Left lung (tissue), 10 donors: ENCODE measurements around the gene NCEH1. TPM values are rescaled to one million over a fixed set of nuclear protein-coding genes. Genes with fewer than 3 reads are reported as not detected.

Experiments used
- ATAC-seq: fragments of 200-7000 bp; cut with Tn5 transposase; one replicate; pipeline ENCODE4 v1.9.1; 2020; ENCODE audit warnings: moderate library complexity
- DNase-seq, 4 donors: peaks; one replicate each; pipeline ENCODE4 v3.0.0-alpha.2; 2013 to 2020
- H3K27ac ChIP-seq, 2 donors: fragments of 200-600 bp; sonication (generic) in 1 of 2; one replicate each; pipeline versions ENCODE4 v1.5.0 to v1.8.0; 2020 to 2021
- H3K27me3 ChIP-seq, 2 donors: fragments of 200-600 bp; sonication (generic) in 1 of 2; one replicate each; pipeline versions ENCODE4 v1.5.0 to v1.8.0; 2020 to 2021
- H3K36me3 ChIP-seq, 2 donors: fragments of 200-600 bp; sonication (generic) in 1 of 2; one replicate each; pipeline versions ENCODE4 v1.5.0 to v1.8.0; 2020 to 2021
- H3K4me1 ChIP-seq, 2 donors: fragments of 200-600 bp; one replicate each; pipeline ENCODE4 v1.8.0; 2021
- H3K4me3 ChIP-seq, 2 donors: fragments of 200-600 bp; sonication (generic) in 1 of 2; one replicate each; pipeline versions ENCODE4 v1.5.0 to v1.8.0; 2020 to 2021; ENCODE audit warnings: mild to moderate bottlenecking in 1 of 2
- H3K9me3 ChIP-seq, 2 donors: fragments of 200-600 bp; sonication (generic) in 1 of 2; one replicate each; pipeline versions ENCODE4 v1.5.0 to v1.8.0; 2020 to 2021
- CTCF ChIP-seq, 2 donors: fragments of 200-600 bp; sonication (generic) in 1 of 2; IDR thresholded peaks; one replicate each; pipeline versions ENCODE4 v1.5.0 to v1.8.0; 2021; ENCODE audit warnings: antibody characterized with exemption in 2 of 2
- intact Hi-C, 2 donors: fragments of 100-400 bp; cut with DNase I; formaldehyde crosslinking; loops; one replicate each; pipeline versions ENCODE4 v1.11.2 to v1.14.2; 2022
- polyA plus RNA-seq, 6 donors: library from polyadenylated mRNA; unstranded; fragments of 120-200 nt; gene quantifications; one replicate each; pipeline ENCODE4 v1.2.1, GENCODE V29; 2013; ENCODE audit not compliant: insufficient read length in 6 of 6
- total RNA-seq, 2 donors: library from RNA; stranded (reverse); fragmentation: NEBNext Ultra II Directional; extraction: Animal tissue kit (Norgen Biotek cat#: 25700); gene quantifications; one replicate each; pipeline ENCODE4 v1.2.1, GENCODE V29; 2021
- donor health status: DM: no; HTN: yes; CAD: no.
- donor health status: DM: no; HTN: no; CAD: no.

NCEH1 gene
- total and polyA plus RNA-seq, 8 donors = 2.8 to 66.6 (median 3.3) TPM

GRCh38 chr3:172700936-172701455 is 9.9 kb downstream of the NCEH1 start:
- no peaks in the 10 kb centered on the region for H3K9me3 ChIP-seq
- no peak for ATAC-seq
- intact Hi-C loops = no loop called here
- no peaks in the 10 kb centered on the region for H3K27me3 ChIP-seq
- no peak overlapping the region for H3K27ac ChIP-seq
- no peak overlapping the region for H3K4me3 ChIP-seq
- peaks cover 0 to 29% of the 10 kb centered on the region in 2 donors for H3K4me1 ChIP-seq
- DNase-seq = no peak
- no peak for TF ChIP-seq CTCF (IDR thresholded peaks at IDR 0.05)
- H3K36me3 ChIP-seq = no peaks in the 10 kb centered on the region

- no peaks in the 10 kb centered on the region for H3K9me3 ChIP-seq
- no peak overlapping the region for H3K27ac ChIP-seq
- no peaks in the 10 kb centered on the region for H3K27me3 ChIP-seq
- intact Hi-C loops = no loop called here
- peaks cover 0 to 29% of the 10 kb centered on the region in 2 donors for H3K4me1 ChIP-seq
- ATAC-seq = no peak
- no peak for TF ChIP-seq CTCF (IDR thresholded peaks at IDR 0.05)
- no peaks in the 10 kb centered on the region for H3K36me3 ChIP-seq
- H3K4me3 ChIP-seq = no peak overlapping the region
- DNase-seq = no peak
Measured at GRCh38 chr3:172700256-172700655, 10.6 kb downstream of the NCEH1 start.

GRCh38 chr3:172699031-172699430 is 11.8 kb downstream of the NCEH1 start:
- Histone ChIP-seq H3K36me3 (no peaks in the 10 kb centered on the region), H3K27ac (peak overlapping the region; percentile 64 to 79), H3K9me3 (no peaks in the 10 kb centered on the region), H3K27me3 (no peaks in the 10 kb centered on the region), H3K4me3 (no peak overlapping the region), H3K4me1 (peaks cover 0 to 29% of the 10 kb centered on the region in 2 donors)
- TF ChIP-seq CTCF (IDR thresholded peaks at IDR 0.05) = no peak
- intact Hi-C loops = no loop called here
- no peak for DNase-seq
- ATAC-seq = peak; percentile 27

- intact Hi-C loops = no loop called here
- ATAC-seq (peak; percentile 61), DNase-seq (peak in 1 of 4 donors; percentile 71)
- TF ChIP-seq CTCF (IDR thresholded peaks at IDR 0.05) = no peak
- no peaks in the 10 kb centered on the region for H3K27me3 ChIP-seq
- peaks cover 0 to 33% of the 10 kb centered on the region in 2 donors for H3K4me1 ChIP-seq
- no peak overlapping the region for H3K4me3 ChIP-seq
- H3K9me3 ChIP-seq = no peaks in the 10 kb centered on the region
- no peaks in the 10 kb centered on the region for H3K36me3 ChIP-seq
- peak overlapping the region; percentile 64 to 79 for H3K27ac ChIP-seq
Measured at GRCh38 chr3:172698631-172699030, 12.2 kb downstream of the NCEH1 start.

- intact Hi-C loops = no loop called here
- Histone ChIP-seq H3K4me3 (no peak overlapping the region), H3K27ac (peak overlapping the region in 1 of 2 donors; percentile 79), H3K4me1 (peaks cover 0 to 44% of the 10 kb centered on the region in 2 donors), H3K27me3 (no peaks in the 10 kb centered on the region), H3K9me3 (no peaks in the 10 kb centered on the region), H3K36me3 (no peaks in the 10 kb centered on the region)
- ATAC-seq = no peak
- no peak for DNase-seq
- TF ChIP-seq CTCF (IDR thresholded peaks at IDR 0.05) = no peak
Measured at GRCh38 chr3:172697558-172697957, 13.3 kb downstream of the NCEH1 start.
